ENCODE results near the gene LIMCH1.

GRCh38 chr4:41665636-41666207 lies 127.8 kb downstream of the LIMCH1 start:
- TF ChIP-seq CTCF (conservative IDR thresholded peaks at IDR 0.05; ENCODE audit: low read length) = no peak
- TF ChIP-seq EZH2phosphoT487 (IDR thresholded peaks at IDR 0.05; ENCODE audit: borderline replicate concordance, low read depth, low read length) = no peak
